Mononuclear cell (primary cell): ENCODE data around the gene GPBP1L1. TPM values are rescaled to one million over a fixed set of nuclear protein-coding genes. Genes with fewer than 3 reads are reported as not detected.

Experiments used
- H3K27me3 ChIP-seq: 2 replicates; pipeline ENCODE4 v1.6.0; 2011; ENCODE audit warnings: low read length, control low read depth; ENCODE audit not compliant: insufficient read depth
- H3K4me1 ChIP-seq: 2 replicates; pipeline ENCODE4 v1.5.1; 2011; ENCODE audit warnings: mild to moderate bottlenecking, low read length, control low read depth; ENCODE audit not compliant: insufficient read depth
- H3K4me3 ChIP-seq: 2 replicates; pipeline ENCODE4 v1.5.1; 2011; ENCODE audit warnings: mild to moderate bottlenecking, low read length, moderate library complexity
- H3K9me3 ChIP-seq: 2 replicates; pipeline ENCODE4 v1.5.1; 2011; ENCODE audit warnings: low read depth, mild to moderate bottlenecking, control low read depth, low read length
- total RNA-seq: library from RNA; depleted of rRNA; stranded (reverse); fragments of >200 nt; gene quantifications from one replicate; pipeline ENCODE4 v1.2.3, GENCODE V29; 2012

The GPBP1L1 gene
- total RNA-seq, 1 donor, result 141 TPM

DNA sequence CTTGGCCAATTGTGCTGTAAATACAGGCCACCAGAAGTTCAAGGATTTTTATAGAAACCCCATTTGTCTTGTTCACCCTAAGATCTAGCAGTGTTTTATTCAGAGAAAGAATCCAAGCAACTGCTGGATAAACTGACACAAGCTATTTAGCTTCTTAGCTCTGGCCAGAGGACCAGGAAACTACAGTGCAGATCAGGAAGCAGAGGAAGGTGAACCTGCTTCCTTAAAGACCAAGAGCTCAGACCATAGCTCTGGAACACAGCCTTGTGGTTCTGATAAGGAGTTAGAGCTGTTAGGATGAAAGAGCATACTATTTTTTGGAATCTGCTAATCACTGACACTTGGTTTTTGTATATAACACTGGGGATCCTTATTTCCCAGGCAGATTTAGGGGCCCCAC lies 57.3 kb downstream of the GPBP1L1 start:
- H3K4me3 ChIP-seq, result no peak overlapping the region
- no peaks in the 10 kb centered on the region for H3K4me1 ChIP-seq
- H3K27me3 ChIP-seq, result no peaks in the 10 kb centered on the region
- H3K9me3 ChIP-seq, result no peaks in the 10 kb centered on the region

DNA sequence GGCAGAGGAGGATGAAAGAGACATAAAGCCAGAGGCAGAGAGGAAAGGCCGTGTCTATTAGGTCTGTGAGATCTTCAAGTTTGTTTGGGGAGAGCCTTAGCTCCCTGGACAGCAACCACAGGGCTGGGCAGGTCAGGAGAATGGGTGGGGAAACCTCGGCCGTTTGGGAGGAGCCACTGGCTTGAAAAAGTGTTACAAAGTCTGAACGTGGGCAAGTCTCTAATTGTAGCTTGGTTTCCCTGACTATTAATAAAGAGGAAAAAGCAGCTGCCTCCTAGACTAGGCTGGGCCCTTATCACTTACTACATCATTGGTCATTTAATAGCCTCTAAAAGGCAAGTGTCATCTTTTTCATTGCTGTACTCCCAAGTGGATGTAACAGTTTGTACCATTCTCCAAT lies 62.4 kb downstream of the GPBP1L1 start, which contains the start of gene CCDC17:
Gene CCDC17, minus strand, starts transcription at position 83 of the 400 bp plus-strand sequence. CDS start 145 bp downstream, outside the sequence.
- Histone ChIP-seq H3K4me1 (no peaks in the 10 kb centered on the region), H3K9me3 (no peaks in the 10 kb centered on the region), H3K4me3 (no peak within 1 kb of the TSS), H3K27me3 (no peaks in the 10 kb centered on the region)

DNA sequence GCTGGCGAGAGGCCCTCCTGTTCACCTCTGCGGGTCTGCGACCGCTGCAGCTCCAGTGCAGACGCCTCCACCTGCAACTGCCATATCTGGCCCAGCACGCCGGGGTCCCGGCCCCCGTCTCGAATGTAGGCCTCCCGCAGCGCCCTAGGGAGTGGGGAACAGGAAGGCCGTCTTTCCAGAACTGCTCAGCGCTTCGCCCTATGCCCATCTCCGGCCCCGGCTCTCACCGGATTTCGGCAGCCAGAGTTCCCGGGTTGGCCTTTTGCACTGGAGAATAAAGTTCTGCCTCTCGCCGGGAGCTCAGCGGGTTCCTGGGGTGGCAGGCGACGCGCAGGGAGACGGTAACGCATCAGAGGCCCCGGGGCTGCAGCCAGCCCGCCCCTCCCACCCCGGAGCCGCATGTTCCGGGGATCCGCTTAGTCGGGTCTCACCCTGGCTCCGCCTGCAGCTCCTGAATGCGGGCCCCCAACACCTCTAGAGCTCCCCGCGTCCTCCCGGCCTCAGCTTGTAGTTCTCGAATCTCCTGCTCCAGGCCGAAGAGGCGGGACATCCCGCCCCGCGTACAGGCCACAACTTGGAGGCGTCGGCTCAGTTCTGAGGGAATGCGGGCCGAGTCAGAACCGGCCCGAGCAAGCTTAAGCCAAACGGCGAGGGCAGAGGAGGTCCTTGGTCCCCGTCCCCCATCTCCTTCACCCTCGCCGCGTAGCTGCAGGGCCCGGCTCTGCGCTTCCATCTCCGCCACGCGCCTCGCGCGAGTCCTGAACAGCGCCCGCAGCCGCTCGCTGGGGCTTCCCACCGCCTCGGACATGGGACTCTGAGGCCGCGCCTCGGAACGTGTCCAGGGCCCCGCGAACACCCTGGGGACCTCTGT lies 63.6 kb downstream of the GPBP1L1 start:
- Histone ChIP-seq H3K27me3 (no peaks in the 10 kb centered on the region), H3K9me3 (no peaks in the 10 kb centered on the region), H3K4me3 (no peak overlapping the region), H3K4me1 (no peaks in the 10 kb centered on the region)

DNA sequence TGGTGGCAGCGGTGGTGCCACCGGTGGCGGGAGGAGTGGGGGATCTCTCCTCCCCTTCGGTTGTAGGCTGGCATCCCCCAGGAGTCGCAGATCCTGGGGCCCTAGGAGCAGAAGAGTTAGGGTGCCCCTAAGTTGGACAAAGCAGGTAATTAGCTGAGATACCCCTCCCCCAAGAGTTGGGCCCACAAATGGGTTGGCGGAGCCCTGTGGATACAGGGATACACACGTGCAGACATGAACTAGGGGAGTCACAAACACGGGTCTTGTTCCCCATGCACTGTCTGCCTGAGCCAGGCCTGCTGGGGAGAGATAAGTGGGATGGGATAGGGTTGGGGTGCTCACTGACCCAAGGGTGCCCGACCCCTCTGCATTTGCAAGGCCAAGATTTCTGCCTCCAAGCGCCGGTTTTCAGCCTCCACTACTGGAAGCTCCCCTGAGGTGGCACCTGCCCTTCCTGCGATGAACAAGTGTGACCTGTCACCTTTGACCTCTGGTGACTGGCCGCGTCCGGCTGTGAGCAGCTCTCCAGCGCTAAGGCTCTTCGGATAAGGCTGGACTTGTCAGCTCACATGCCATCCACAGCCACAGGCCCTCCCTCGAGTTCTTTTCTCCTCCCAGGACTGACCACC lies 64.3 kb downstream of the GPBP1L1 start:
- Histone ChIP-seq H3K4me1 (no peaks in the 10 kb centered on the region), H3K27me3 (no peaks in the 10 kb centered on the region), H3K9me3 (no peaks in the 10 kb centered on the region), H3K4me3 (no peak overlapping the region)

DNA sequence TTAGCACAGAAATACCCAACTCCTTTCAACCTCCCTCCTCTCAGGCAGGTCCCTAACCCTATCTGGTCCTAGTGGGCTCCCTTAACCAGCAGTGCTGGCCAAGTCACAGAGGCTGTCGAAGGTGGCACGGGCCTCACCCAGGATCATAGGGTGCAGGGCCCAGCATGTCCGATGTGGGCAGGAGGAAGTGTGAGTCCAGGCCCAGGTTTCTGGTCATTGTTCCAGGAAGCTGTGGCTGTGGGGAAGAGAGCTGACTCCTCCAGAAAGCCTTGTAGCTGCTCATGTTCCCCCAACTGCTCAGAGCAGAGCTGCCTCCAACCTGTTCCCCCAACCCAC lies 64.9 kb downstream of the GPBP1L1 start:
- Histone ChIP-seq H3K27me3 (no peaks in the 10 kb centered on the region), H3K4me3 (no peak overlapping the region), H3K9me3 (no peaks in the 10 kb centered on the region), H3K4me1 (no peaks in the 10 kb centered on the region)

DNA sequence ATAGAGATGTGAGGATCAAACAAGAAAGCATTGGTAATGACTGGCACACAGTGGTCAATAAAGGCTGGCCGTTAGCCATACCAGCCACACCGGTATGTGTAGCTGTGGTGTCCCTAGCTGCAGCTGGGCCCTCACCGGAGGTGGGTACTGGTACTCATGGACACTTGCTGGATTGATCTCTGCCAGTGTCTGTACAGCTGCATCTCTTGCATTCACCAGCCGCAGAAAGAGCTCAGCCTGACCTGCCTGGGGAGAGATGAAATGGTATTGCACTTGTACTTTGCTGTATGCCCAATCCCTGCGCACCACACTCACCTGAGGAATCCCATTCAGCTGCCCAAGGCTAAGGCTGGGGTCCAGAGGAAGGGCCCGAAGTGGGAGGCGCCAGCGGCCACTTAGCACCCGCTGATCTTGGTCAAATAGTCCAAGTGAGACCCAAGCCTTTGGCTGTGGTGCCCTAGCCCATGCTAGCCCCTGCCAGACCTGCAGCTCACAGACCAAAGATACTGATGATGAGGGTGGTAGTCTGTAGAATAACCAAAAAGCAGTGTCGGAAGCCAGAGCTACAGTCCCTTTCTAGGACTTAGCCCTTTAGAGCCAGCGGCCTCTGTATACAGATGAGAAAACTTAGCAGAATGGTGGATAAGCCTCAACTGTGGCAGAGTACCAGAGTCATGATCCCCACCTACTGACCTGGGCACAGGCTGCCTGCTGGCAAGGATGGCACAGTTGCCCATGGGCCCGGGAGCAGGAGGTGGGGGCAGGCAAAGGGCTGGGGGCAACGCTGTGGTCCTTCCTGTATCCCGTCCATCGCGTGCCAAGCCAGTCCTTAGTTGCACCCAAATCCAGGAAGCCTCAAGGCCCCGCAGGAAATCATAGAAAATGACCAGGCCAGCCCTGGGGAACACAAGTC lies 65.5 kb downstream of the GPBP1L1 start:
- Histone ChIP-seq H3K9me3 (no peaks in the 10 kb centered on the region), H3K4me1 (no peaks in the 10 kb centered on the region), H3K27me3 (no peaks in the 10 kb centered on the region), H3K4me3 (no peak overlapping the region)

DNA sequence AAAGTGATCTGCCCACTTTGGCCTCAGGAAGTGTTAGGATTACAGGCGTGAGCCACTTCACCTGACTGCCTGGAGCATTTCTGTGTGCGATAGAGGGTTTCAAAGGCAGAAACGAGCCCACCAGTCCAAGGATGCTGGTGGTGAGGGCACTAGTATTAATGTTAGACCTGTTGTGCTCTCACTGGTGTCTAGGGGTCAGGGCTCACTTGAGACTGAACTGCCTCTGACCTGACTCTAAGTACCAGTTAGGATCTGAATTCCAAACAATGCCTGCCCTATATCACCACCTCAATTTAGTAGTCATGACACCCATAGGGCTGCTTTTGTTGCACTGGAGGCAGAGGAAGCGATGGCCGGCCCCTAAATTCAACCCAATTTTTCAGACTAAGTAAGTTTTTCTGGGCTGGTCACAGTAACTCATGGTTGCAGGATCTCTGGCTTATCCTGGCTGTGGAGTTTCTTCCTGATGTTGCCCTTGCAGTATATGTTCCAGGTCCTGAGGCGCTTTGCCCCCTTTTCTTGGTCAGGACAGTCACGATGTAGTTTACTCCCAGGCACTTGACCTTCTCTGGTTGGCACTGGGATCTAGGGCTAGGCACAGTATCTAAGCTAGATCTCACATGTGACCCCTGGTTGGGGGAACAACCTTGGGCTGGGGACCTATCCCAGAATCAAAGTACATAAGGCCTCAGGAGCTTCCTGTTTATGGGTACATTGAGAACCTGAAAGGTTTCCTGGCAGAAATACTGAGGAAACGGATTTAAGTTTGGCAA lies 67.0 kb downstream of the GPBP1L1 start:
- H3K9me3 ChIP-seq, result no peaks in the 10 kb centered on the region
- no peaks in the 10 kb centered on the region for H3K4me1 ChIP-seq
- H3K4me3 ChIP-seq, result no peak overlapping the region

DNA sequence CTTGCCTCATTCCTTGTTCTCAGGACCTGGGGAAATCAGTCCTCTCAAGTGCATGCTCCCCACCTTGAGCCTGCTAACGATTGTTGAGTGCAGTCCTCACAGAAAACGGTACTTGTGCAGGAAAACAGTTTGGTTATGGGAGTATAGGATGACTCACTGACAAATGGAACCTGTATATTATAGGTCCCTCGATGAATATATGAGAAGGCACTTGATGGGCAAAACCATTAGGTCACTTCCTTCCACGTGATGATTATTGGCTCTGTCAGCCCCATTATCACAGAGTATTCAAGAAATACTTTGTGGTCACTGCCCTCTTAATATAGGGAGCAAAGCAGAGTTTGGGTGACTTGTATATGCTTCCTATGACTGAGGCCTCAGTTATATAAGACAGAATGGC lies 68.7 kb downstream of the GPBP1L1 start:
- Histone ChIP-seq H3K4me1 (no peaks in the 10 kb centered on the region), H3K9me3 (no peaks in the 10 kb centered on the region), H3K4me3 (no peak overlapping the region), H3K27me3 (no peaks in the 10 kb centered on the region)

More for the DNA sequence above, 67.0 kb downstream of the GPBP1L1 start:
- no peaks in the 10 kb centered on the region for H3K27me3 ChIP-seq

DNA sequence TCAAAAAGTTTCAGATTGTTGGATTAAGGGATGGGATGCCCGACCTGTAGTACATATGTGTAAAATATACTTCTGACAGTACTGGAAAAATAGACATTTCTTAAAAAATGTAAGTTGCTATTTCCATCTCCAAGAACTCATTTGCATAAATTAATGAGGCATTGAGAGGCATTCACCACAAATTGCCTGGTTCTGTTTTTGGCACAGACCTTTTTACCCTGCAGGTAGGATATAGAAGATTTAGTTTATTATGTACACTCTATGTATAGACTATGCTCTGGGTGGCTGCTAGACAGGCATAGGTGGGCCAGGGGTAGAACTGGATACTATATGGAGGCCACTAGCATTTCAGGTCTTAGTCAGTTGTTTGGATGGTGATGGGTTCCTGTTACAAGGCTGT lies 70.4 kb downstream of the GPBP1L1 start:
- no peaks in the 10 kb centered on the region for H3K9me3 ChIP-seq
- H3K4me3 ChIP-seq, result no peak overlapping the region

DNA sequence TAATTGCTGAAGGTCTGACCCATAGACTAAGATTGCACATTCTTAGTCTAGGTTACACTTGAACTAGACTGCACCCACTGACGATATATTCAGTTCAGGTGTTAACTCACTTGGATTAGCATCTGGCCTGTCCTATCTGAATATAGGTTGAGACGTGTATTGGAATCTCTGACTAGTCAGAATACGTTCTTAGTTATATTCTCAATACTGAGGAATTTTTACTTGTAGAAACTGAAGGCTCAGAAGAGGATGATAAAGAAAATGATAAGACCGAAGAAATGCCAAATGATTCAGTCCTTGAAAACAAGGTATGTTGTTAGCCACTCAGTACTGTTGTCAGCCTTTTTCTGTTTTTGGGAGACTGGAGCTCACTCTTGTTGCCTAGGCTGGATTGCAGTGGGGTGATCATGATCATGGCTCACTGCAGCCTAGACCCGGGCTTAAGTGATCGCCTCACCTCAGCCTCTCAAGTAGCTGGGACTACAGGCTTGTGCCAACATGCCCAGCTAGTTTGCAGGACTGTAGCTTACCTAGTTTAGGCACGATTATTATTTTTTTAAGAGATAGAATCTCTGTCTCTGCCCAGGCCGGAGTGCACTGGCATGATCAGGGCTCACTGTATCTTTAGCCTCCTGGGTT lies 73.3 kb downstream of the GPBP1L1 start:
- Histone ChIP-seq H3K4me1 (peaks cover 10% of the 10 kb centered on the region), H3K4me3 (no peak overlapping the region), H3K27me3 (no peaks in the 10 kb centered on the region), H3K9me3 (no peaks in the 10 kb centered on the region)

More for the DNA sequence above, 70.4 kb downstream of the GPBP1L1 start:
- Histone ChIP-seq H3K27me3 (no peaks in the 10 kb centered on the region), H3K4me1 (no peaks in the 10 kb centered on the region)

DNA sequence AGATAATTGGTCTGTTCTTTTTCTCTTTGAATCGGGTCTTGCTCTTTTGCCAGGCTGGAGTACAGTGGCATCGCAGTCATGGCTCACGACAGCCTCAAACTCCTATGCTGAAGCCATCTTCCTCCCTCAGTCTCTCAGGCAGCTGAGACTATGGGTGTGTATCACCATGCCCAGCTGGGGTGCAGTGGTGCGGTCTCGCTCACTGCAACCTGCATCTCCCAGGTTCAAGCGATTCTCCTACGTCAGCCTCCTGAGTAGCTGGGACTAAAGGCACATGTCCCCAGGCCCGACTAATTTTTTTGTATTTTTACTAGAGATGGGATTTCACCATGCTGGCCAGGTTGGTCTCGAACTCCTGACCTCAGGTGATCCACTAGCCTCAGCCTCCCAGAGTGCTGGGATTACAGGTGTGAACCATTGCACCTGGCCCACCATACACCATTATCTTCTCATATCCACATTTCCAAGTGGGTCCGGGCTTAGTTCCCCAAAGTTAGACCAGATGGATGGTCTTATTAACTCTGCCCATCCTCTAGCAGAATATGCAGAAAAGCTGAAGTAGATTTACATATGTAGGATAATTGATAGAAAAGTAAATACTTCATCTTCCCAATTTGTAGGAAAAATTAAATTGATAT lies 75.6 kb downstream of the GPBP1L1 start:
- H3K9me3 ChIP-seq, result no peaks in the 10 kb centered on the region
- H3K4me1 ChIP-seq, result peaks cover 23% of the 10 kb centered on the region
- no peaks in the 10 kb centered on the region for H3K27me3 ChIP-seq
- no peak overlapping the region for H3K4me3 ChIP-seq

DNA sequence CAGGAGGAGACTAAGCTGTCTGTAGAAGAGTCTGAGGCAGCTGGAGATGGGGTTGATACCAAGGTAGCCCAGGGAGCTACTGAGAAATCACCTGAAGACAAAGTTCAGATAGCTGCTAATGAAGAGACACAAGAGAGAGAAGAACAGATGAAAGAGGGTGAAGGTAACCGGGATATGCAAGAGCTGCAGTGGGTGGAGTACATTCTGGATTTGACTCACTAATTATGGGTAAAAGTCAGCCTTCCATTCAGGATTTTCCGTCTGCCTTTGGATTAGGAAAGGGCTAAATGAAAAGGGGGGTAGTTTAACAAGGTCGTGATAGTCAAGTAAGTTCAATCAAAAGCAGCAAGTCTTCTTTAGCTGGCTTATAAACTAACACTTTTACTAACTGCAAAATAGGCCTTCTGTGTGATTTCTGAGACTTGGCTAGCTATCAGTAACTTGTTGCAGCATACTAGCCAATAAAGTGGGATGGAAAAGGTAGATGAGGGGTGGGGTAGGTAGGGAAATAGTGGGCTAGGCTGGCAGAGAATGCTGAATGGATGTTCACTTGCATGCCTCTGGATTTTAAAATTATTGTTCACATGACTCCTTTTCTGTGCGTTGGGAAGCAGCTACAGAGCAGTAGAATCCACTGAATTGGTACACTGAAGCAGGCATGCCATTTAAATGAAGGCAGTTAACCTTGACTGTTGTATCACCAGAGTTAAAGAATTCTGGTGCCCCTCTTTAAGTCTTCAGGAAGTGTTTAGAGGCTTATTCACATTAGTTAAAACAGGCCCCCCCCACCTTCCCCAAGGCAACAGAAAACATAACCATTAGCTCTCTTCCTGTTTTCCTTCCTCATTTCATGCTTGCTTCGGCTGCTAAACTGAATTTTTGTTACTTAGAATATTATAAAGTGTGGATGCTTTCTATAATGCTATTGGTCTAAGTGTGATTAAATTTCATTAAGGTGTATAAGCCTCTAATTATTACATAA lies 77.9 kb downstream of the GPBP1L1 start:
- H3K4me3 ChIP-seq, result no peak overlapping the region
- H3K4me1 ChIP-seq, result peaks cover 23% of the 10 kb centered on the region
- H3K27me3 ChIP-seq, result no peaks in the 10 kb centered on the region
- no peaks in the 10 kb centered on the region for H3K9me3 ChIP-seq
